Measurements from ENCODE around the gene MYO1E. TPM values are rescaled to one million over a fixed set of nuclear protein-coding genes. Genes with fewer than 3 reads are reported as not detected.

Gene MYO1E
- total RNA-seq, 2 donors from 2014 or later: 47.8 to 65.6 TPM

DNA sequence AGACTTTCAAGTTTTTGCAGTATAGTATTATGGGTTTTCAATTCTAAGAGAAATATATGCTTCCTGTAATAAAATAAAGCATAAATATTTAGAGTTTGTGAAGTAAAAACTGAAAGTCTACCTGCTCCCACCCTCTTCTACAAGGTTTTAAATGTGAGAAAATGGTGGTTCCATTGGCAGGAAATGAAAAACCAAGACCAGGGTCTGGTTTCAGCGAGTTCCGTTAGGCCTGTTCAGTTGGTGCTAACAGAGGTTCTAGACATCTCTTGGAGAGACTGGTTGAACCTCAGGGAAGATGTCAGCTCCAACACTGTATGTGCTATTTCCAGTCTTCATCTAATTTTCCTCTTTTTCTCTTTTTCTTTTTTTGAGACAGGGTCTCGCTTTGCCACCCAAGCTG, 11.8 kb upstream of the MYO1E start:
- Histone ChIP-seq H3K4me1 (ENCODE audit: control insufficient read depth, insufficient read depth, low read length) (no peaks in the 10 kb centered on the region), H3K9ac (ENCODE audit: extremely low read depth, low read length, poor library complexity, severe bottlenecking) (no peak overlapping the region), H3K27me3 (ENCODE audit: control insufficient read depth, insufficient read depth, low read length, poor library complexity, severe bottlenecking) (no peaks in the 10 kb centered on the region), H3K9me3 (ENCODE audit: control insufficient read depth, low read length) (no peaks in the 10 kb centered on the region), H3K27ac (ENCODE audit: low read depth, low read length) (no peak overlapping the region), H3K36me3 (ENCODE audit: control insufficient read depth, insufficient read depth, low read length) (no peaks in the 10 kb centered on the region), H3K4me3 (ENCODE audit: low read length) (no peak overlapping the region)
- no peaks in the 10 kb centered on the region for H3K9me3 Mint-ChIP-seq
- no peak overlapping the region for H3K27ac Mint-ChIP-seq
- 85 to 97% methylated on average over 3 of the region's 3 CpGs for WGBS, 2 experiments (ENCODE audit: insufficient coverage in 1 of 2, insufficient read length in 1 of 2)
- no peaks in the 10 kb centered on the region for H3K4me1 Mint-ChIP-seq
- H3K27me3 Mint-ChIP-seq (ENCODE audit: insufficient read depth): no peaks in the 10 kb centered on the region
- no peak for DNase-seq
- peaks cover 2% of the 10 kb centered on the region for H3K36me3 Mint-ChIP-seq (ENCODE audit: low read depth)
- no peak overlapping the region for H3K4me3 Mint-ChIP-seq
- no peak for TF ChIP-seq CTCF (conservative IDR thresholded peaks at IDR 0.05)

DNA sequence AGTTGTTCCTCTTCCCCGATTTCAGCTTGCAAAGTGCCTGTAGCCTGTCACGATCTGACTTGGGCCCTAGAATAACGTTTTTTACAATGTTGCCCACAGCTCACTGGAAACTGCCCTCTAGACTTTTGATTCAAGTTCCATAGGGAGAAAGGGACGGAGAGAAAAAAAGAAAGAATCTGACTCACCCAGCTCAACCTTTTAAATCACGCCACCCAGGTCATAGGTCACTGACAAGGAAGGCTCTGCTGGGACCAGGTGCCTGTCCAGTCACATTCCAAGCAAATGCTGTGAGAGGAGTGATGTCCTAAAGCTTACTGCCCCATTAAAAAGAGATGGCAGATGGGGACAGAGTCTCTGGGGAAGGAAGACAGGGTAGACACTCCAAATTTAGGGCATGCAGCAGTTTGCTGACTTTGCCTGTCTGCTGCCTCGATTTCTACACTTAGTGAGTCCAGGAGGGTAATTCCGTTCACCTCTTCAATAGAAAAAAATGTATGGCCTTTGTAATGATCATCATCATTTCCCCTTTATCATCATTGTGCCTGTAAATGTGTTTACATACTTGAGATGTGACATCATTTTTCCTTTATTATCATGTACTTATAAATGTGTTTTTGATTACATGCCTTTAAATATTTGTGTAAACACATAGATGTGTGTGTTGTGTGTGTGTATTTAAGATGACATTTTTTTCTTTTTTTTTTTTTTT, 8.4 kb upstream of the MYO1E start:
- H3K27ac Mint-ChIP-seq: no peak overlapping the region
- 44 to 76% methylated on average over 4 to 7 of the region's 7 CpGs for WGBS, 2 experiments (ENCODE audit: insufficient coverage in 1 of 2, insufficient read length in 1 of 2)

GRCh38 chr15:59379531-59379930, 6.9 kb upstream of the MYO1E start:
- 90 to 100% methylated on average over 1 of the region's 1 CpG for WGBS, 2 experiments (ENCODE audit: insufficient coverage in 1 of 2, insufficient read length in 1 of 2)
- Histone ChIP-seq H3K9ac (ENCODE audit: extremely low read depth, low read length, poor library complexity, severe bottlenecking) (no peak overlapping the region), H3K4me1 (ENCODE audit: control insufficient read depth, insufficient read depth, low read length) (no peaks in the 10 kb centered on the region), H3K9me3 (ENCODE audit: control insufficient read depth, low read length) (no peaks in the 10 kb centered on the region), H3K4me3 (ENCODE audit: low read length) (no peak overlapping the region), H3K27me3 (ENCODE audit: control insufficient read depth, insufficient read depth, low read length, poor library complexity, severe bottlenecking) (no peaks in the 10 kb centered on the region), H3K36me3 (ENCODE audit: control insufficient read depth, insufficient read depth, low read length) (no peaks in the 10 kb centered on the region), H3K27ac (ENCODE audit: low read depth, low read length) (no peak overlapping the region)
- H3K4me1 Mint-ChIP-seq: no peaks in the 10 kb centered on the region
- H3K27me3 Mint-ChIP-seq (ENCODE audit: insufficient read depth): no peaks in the 10 kb centered on the region
- H3K27ac Mint-ChIP-seq: no peak overlapping the region
- no peak overlapping the region for H3K4me3 Mint-ChIP-seq
- no peaks in the 10 kb centered on the region for H3K9me3 Mint-ChIP-seq
- peaks cover 2% of the 10 kb centered on the region for H3K36me3 Mint-ChIP-seq (ENCODE audit: low read depth)
- DNase-seq: no peak
- TF ChIP-seq CTCF (conservative IDR thresholded peaks at IDR 0.05): no peak

More for the DNA sequence above, 8.4 kb upstream of the MYO1E start:
- H3K36me3 ChIP-seq (ENCODE audit: control insufficient read depth, insufficient read depth, low read length): no peaks in the 10 kb centered on the region
- H3K9me3 Mint-ChIP-seq: no peaks in the 10 kb centered on the region
- H3K27me3 ChIP-seq (ENCODE audit: control insufficient read depth, insufficient read depth, low read length, poor library complexity, severe bottlenecking): no peaks in the 10 kb centered on the region
- H3K36me3 Mint-ChIP-seq (ENCODE audit: low read depth): peaks cover 2% of the 10 kb centered on the region
- H3K4me1 ChIP-seq (ENCODE audit: control insufficient read depth, insufficient read depth, low read length): no peaks in the 10 kb centered on the region
- no peak overlapping the region for H3K4me3 ChIP-seq (ENCODE audit: low read length)
- no peak for TF ChIP-seq CTCF (conservative IDR thresholded peaks at IDR 0.05)
- H3K4me3 Mint-ChIP-seq: no peak overlapping the region
- H3K9ac ChIP-seq (ENCODE audit: extremely low read depth, low read length, poor library complexity, severe bottlenecking): no peak overlapping the region
- no peak overlapping the region for H3K27ac ChIP-seq (ENCODE audit: low read depth, low read length)
- no peaks in the 10 kb centered on the region for H3K27me3 Mint-ChIP-seq (ENCODE audit: insufficient read depth)
- no peak for DNase-seq
- no peaks in the 10 kb centered on the region for H3K4me1 Mint-ChIP-seq
- no peaks in the 10 kb centered on the region for H3K9me3 ChIP-seq (ENCODE audit: control insufficient read depth, low read length)
